HG03521 (cell line): ENCODE data around the gene HTR6.

Source experiments
- ATAC-seq: cut with Tn5 transposase; IDR thresholded peaks from one replicate; pipeline ENCODE4 v1.9.1; 2021; ENCODE audit warnings: mild to moderate bottlenecking, moderate library complexity; ENCODE audit not compliant: unreplicated experiment

Gene HTR6

GRCh38 chr1:19715334-19716203 is 50.9 kb downstream of the HTR6 start:
- ATAC-seq: no peak

- ATAC-seq: no peak
Measured at GRCh38 chr1:19717467-19717866, 52.8 kb downstream of the HTR6 start.

- ATAC-seq: no peak
Measured at GRCh38 chr1:19720174-19720573, 55.5 kb downstream of the HTR6 start.

GRCh38 chr1:19720973-19721372 is 56.3 kb downstream of the HTR6 start:
- no peak for ATAC-seq

DNA sequence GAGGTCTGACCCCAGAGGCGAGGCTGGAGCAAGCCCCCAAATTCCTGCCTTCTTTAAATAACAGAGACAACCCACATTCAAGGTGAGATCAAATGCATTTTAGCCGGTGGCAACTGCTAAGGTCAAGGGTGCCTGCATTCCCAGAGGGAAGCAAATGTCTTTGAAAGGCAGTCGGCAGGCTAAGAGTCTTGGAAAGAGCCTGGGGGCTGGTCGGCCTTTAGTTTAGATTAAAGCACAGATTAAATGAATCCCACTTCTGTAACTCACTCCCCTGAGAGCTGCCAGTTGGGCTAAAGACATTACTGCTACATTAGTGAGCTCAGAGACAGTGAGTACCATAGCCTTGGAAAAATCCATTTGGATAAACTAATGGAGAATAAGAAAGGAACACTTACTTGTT is 59.2 kb downstream of the HTR6 start:
- ATAC-seq: no peak

DNA sequence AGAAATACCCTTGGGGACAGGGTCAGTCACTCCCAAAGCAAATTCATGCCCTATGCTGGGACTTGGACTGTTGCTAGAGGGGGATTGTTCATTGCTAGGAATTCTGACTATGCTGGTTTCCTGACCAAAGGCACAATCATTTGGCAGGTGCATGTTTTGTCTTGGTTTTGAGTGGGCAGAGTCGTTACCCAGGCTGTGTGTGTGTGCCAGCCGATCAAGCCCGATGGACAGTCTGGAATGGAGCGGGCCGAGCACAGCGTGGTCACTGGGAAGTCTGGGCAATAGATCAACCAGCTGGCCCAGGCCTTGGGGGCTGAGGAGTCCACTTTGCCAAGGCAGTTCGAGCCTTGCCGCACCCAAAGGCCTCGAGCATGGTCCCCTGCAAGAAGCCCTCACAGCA is 60.9 kb downstream of the HTR6 start:
- no peak for ATAC-seq

- ATAC-seq: no peak
Measured at GRCh38 chr1:19728413-19729145, 63.9 kb downstream of the HTR6 start.

DNA sequence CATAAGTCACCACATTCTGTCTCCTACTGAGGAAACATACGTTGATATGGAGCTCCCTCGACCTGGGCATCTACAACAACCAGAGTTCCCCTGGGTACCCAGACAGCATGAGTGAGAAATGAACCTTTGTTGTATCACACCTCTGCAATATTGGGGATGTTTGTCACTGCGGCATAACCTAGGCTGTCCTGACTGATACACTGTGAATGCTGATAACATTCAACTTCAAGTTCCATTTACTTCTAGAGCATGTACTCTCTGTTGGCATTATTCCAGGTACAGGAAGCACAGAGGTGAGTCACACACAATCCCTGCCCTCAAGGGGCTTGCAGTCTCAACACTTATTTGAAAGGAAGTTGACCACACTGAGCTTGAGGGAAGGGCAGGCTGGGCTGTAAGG is 65.6 kb downstream of the HTR6 start:
- no peak for ATAC-seq
